ENCODE data around the gene LRR1.
"Not testable (repeated sequence)": the region's sequence is repeated elsewhere in the genome, so short reads cannot be mapped to it uniquely, and the experiment has no call there.

LRR1 gene

GRCh38 chr14:49634547-49635334, 36.0 kb downstream of the LRR1 start, which contains the start of gene DNAAF2:
DNAAF2 (minus strand) TSS chr14:49635244; CDS start chr14:49635149, 95 bp downstream.
- DNase-seq (ENCODE audit: low spot score): peak; percentile 76

DNA sequence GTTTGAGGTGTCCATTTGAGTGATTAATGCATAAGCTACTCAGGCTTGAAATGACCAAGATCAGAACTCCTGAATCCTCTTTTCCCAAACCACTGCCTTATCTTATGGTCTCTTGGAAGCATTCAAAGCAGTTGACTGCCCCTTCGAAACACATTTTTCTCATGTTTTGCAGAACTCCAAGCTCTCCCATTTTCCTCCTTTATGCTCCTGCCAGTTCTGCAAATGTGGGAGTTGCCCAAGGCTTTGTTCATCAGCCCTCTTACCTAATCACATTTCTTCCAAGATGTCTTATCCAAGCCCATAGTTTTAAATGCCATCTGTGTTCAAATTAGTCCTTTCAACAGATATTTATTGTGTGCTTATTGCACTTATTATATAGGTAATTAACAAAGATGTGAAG, 38.1 kb downstream of the LRR1 start:
- no peak for DNase-seq (ENCODE audit: low spot score)

GRCh38 chr14:49637534-49638078, 38.9 kb downstream of the LRR1 start:
- DNase-seq (ENCODE audit: low spot score): no peak

- DNase-seq (ENCODE audit: low spot score): no peak
Observed at GRCh38 chr14:49640540-49641417, 42.0 kb downstream of the LRR1 start.

GRCh38 chr14:49641697-49642129, 43.0 kb downstream of the LRR1 start:
- DNase-seq (ENCODE audit: low spot score): peak; percentile 51

DNA sequence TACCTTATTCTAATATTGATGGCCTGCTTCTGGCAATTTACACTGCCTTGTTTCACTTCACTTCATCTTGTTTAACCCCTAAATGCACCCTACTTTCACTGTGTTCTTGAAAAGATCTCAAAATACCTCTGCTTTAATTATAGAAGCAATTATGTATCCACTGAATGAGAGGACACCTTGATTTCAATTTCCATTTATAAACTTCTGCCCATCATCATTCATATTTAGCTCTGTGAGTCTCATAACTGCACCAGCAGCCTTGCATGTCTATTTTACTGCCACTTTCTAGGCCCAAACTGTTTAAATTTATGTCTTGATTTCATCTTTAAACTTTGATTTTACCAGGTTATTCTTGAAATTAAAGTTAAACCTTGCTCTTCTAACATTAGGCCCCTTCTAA, 43.4 kb downstream of the LRR1 start:
- no peak for DNase-seq (ENCODE audit: low spot score)

DNA sequence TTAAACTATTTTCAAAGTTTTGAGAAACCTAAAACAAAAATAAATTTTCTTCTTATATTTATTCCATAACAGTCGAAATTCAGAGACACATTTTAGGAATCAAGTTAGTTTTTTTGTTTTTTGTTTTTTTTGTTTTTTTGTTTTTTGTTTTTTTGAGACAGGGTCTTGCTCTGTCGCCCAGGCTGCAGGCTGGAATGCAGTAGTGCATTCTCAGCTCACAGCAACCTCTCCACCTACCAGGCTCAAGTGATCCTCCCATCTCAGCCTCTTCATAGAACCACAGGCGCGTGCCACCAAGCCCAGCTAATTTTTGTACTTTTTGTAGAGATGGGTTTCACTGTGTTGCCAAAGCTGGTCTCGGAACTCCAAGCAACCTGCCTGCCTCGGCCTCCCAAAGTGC, 54.8 kb downstream of the LRR1 start:
- DNase-seq (ENCODE audit: low spot score): no peak

DNA sequence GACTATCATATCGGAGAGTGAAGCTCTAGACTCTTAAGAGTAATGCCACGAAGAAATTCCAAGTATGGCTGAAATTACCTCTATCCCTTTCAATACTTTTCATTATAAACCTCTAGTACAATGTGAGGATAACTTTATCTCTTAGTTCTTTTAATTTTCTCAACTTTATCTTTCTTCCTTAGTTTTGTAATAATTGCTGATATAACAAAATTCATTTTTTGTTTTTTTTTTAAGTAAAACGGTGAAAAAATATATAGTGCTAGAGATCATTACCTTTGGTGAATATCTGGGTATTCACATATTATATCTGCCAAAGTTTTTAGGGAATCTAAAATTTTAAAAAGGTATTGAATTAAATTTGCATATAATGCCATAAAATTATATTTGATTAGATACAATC, 55.8 kb downstream of the LRR1 start:
- DNase-seq (ENCODE audit: low spot score): no peak

DNA sequence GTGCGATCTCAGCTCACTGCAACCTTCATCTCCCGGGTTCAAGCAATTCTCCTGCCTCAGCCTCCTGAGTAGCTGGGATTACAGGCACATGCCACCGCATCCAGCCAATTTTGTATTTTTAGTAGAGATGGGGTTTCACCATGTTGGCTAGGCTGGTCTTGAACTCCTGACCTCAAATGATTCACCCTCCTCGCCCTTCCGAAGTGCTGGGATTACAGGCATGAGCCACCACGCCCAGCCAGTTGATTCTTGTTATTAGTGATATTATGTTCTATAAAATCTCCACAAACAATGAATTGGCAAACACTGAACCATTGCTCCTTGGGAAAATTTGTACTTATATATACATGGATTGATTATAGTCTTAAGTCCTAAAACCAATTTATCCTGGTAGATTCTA, 58.8 kb downstream of the LRR1 start:
- DNase-seq (ENCODE audit: low spot score): not testable (repeated sequence)

- no peak for DNase-seq (ENCODE audit: low spot score)
Observed at GRCh38 chr14:49659526-49660455, 61.1 kb downstream of the LRR1 start.
